ENCODE measurements around the gene KCTD7. TPM values are rescaled to one million over a fixed set of nuclear protein-coding genes. Genes with fewer than 3 reads are reported as not detected.

Gene KCTD7
- total RNA-seq, 1 donor from 2014 or later = 14.6 TPM

DNA sequence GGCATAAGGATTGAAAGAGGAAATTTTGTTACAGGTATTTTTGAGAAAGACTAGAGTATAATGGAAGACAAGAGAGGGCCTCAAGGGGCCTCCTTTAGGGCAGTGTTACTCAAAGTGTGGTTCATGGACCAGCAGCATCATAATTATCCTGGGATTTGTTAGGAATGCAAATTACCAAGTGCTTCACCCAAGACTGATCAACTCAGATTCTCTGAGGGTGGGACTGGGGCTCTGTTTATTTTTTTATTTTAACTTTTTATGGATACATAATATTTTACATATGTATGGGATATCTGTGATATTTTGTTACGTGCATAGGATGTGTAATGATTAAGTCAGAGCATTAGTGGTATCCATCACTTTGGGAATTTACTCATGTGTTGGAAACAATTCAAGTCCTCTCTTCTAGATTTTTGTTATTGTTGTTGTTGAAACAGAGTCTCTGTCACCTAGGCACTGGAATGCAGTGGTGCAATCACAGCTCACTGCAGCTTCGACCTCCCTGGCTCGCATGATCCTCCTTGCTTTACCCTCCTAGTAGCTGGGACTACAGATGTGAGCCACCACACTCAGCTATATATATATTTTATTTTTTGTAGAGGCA lies 2.2 kb upstream of the KCTD7 start:
- peaks cover 5% of the 10 kb centered on the region for H3K27me3 Mint-ChIP-seq (ENCODE audit: unreplicated experiment)
- H3K9me3 Mint-ChIP-seq (ENCODE audit: unreplicated experiment) = no peaks in the 10 kb centered on the region
- no peak overlapping the region for H3K27ac Mint-ChIP-seq (ENCODE audit: unreplicated experiment)
- peaks cover 8% of the 10 kb centered on the region for H3K4me1 Mint-ChIP-seq (ENCODE audit: unreplicated experiment)
- DNase-seq (ENCODE audit: low spot score) = no peak
- TF ChIP-seq CTCF (IDR thresholded peaks at IDR 0.05; ENCODE audit: unreplicated experiment) = no peak
- no peak overlapping the region for H3K4me3 Mint-ChIP-seq (ENCODE audit: unreplicated experiment)
- H3K36me3 Mint-ChIP-seq (ENCODE audit: low read depth, unreplicated experiment) = peaks cover 5% of the 10 kb centered on the region

- peaks cover 8% of the 10 kb centered on the region for H3K4me1 Mint-ChIP-seq (ENCODE audit: unreplicated experiment)
- H3K9me3 Mint-ChIP-seq (ENCODE audit: unreplicated experiment) = no peaks in the 10 kb centered on the region
- no peak for DNase-seq (ENCODE audit: low spot score)
- H3K4me3 Mint-ChIP-seq (ENCODE audit: unreplicated experiment) = peak overlapping the region; percentile 84
- peaks cover 5% of the 10 kb centered on the region for H3K36me3 Mint-ChIP-seq (ENCODE audit: low read depth, unreplicated experiment)
- peaks cover 5% of the 10 kb centered on the region for H3K27me3 Mint-ChIP-seq (ENCODE audit: unreplicated experiment)
- no peak for TF ChIP-seq CTCF (IDR thresholded peaks at IDR 0.05; ENCODE audit: unreplicated experiment)
- no peak overlapping the region for H3K27ac Mint-ChIP-seq (ENCODE audit: unreplicated experiment)
Observed at GRCh38 chr7:66627151-66627681, 1.5 kb upstream of the KCTD7 start.

GRCh38 chr7:66627881-66628360 lies 760 bp upstream of the KCTD7 start:
- TF ChIP-seq CTCF (IDR thresholded peaks at IDR 0.05; ENCODE audit: unreplicated experiment) = no peak
- peak; percentile 8 for DNase-seq (ENCODE audit: low spot score)
- H3K9me3 Mint-ChIP-seq (ENCODE audit: unreplicated experiment) = no peaks in the 10 kb centered on the region
- peaks cover 6% of the 10 kb centered on the region for H3K27me3 Mint-ChIP-seq (ENCODE audit: unreplicated experiment)
- peaks cover 8% of the 10 kb centered on the region for H3K4me1 Mint-ChIP-seq (ENCODE audit: unreplicated experiment)
- H3K36me3 Mint-ChIP-seq (ENCODE audit: low read depth, unreplicated experiment) = peaks cover 5% of the 10 kb centered on the region
- no peak overlapping the region for H3K27ac Mint-ChIP-seq (ENCODE audit: unreplicated experiment)
- peak overlapping the region; percentile 92 for H3K4me3 Mint-ChIP-seq (ENCODE audit: unreplicated experiment)

DNA sequence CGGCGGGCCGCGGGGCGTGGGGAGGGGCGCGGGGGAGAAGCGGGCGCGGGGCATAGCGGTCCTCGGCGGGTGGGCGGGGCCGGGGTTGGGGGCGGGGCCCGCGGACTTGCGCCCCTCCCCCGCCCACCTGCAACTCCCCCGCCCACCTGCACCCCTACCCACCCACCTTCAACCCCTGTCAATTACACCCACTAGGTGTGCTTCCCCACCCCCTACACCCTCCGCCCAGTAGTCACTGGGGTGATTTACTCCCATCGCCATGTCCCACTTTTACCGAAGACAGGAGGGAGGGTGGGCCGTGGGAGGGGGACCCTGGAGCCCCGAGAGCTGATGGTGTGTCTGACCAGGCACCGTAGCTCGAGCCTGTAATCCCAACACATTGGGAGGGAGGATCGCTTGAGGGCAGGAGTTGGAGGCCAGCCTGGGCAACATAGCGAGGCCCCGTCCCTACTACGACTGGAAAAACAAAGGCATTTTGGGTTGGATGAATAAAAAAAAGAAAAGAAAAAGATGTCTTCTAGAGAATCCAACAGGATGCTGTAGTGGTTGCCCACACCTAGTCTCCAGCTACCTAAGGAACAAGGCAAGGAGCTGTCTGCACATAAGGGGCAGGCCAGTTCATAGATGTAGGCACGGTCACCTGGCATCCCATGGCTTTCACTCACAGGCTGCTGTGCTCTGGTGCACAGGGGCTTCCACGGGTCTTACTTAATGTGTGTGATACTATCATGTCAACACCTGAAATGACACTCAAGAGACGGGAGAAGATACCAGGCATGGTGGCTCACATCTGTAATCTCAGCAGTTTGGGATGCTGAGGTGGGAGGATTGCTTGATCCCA lies 761 bp downstream of the KCTD7 start:
- TF ChIP-seq CTCF (IDR thresholded peaks at IDR 0.05; ENCODE audit: unreplicated experiment) = no peak
- H3K9me3 Mint-ChIP-seq (ENCODE audit: unreplicated experiment) = no peaks in the 10 kb centered on the region
- H3K36me3 Mint-ChIP-seq (ENCODE audit: low read depth, unreplicated experiment) = peaks cover 12% of the 10 kb centered on the region
- H3K4me1 Mint-ChIP-seq (ENCODE audit: unreplicated experiment) = peaks cover 8% of the 10 kb centered on the region
- peak overlapping the region; percentile 82 for H3K4me3 Mint-ChIP-seq (ENCODE audit: unreplicated experiment)
- peak overlapping the region; percentile 42 for H3K27ac Mint-ChIP-seq (ENCODE audit: unreplicated experiment)
- no peak for DNase-seq (ENCODE audit: low spot score)
- peaks cover 6% of the 10 kb centered on the region for H3K27me3 Mint-ChIP-seq (ENCODE audit: unreplicated experiment)

Measured in endothelial cell (in vitro differentiated cells).